Endothelial cell of umbilical vein (primary cell): ENCODE data around the gene CEBPG. TPM values are rescaled to one million over a fixed set of nuclear protein-coding genes. Genes with fewer than 3 reads are reported as not detected.

ENCODE experiments used
- BruUV-seq: library from RNA; stranded (reverse); fragments of 400-500 nt; replicated peaks from 2 replicates; lab custom pipeline; 2021; lab: Mats Ljungman, UMichigan
- CTCF ChIA-PET: fragments of 300-600, 350-600 bp; sonication (Branson Sonifier 250); formaldehyde crosslinking; loops from one replicate; lab custom pipeline; 2021; ENCODE audit warnings: antibody characterized with exemption, inconsistent platforms; lab: Charles Lee
- POLR2A ChIA-PET: fragments of 300-600, 350-600 bp; sonication (Branson Sonifier 250); formaldehyde crosslinking; loops from one replicate; lab custom pipeline; 2021; ENCODE audit warnings: antibody characterized with exemption, inconsistent platforms; lab: Charles Lee
- DNase-seq: peaks from one replicate; pipeline ENCODE4 v3.0.0-alpha.2; 2011; ENCODE audit warnings: low read depth, low spot score
- FAIRE-seq: peaks from 2 replicates; lab custom pipeline; 2011; peaks lifted over from hg19 to GRCh38; lab: Jason Lieb, UNC
- H2AFZ ChIP-seq: 2 replicates; pipeline ENCODE4 v1.6.0; 2012; ENCODE audit warnings: low read depth, low read length, control low read depth, inconsistent platforms
- H3K27ac ChIP-seq: 2 replicates; pipeline ENCODE4 v1.5.1; 2011; ENCODE audit warnings: low read depth, mild to moderate bottlenecking, control low read depth, low read length, moderate library complexity; ENCODE audit not compliant: insufficient read depth
- H3K27me3 ChIP-seq, 2 experiments: 2 replicates each; pipeline versions ENCODE4 v1.6.0 to v1.6.1; 2011; ENCODE audit warnings: low read length in 2 of 2, mixed read lengths in 1 of 2; ENCODE audit not compliant: control insufficient read depth in 2 of 2, insufficient read depth in 2 of 2
- H3K36me3 ChIP-seq, 2 experiments: 2 replicates in 1 of 2; 3 replicates in 1 of 2; pipeline ENCODE4 v1.5.1; 2011; ENCODE audit warnings: low read length in 2 of 2, mild to moderate bottlenecking in 1 of 2, moderate library complexity in 1 of 2; ENCODE audit not compliant: control insufficient read depth in 2 of 2, insufficient read depth in 2 of 2; ENCODE audit errors: extremely low read depth in 1 of 2
- H3K4me1 ChIP-seq: 3 replicates; pipeline ENCODE4 v1.5.1; 2011; ENCODE audit warnings: mild to moderate bottlenecking, low read length; ENCODE audit not compliant: control insufficient read depth, insufficient read depth; ENCODE audit errors: extremely low read depth
- H3K4me2 ChIP-seq: 2 replicates; pipeline ENCODE4 v1.6.1; 2011; ENCODE audit warnings: low read length, control low read depth, mixed read lengths; ENCODE audit not compliant: insufficient read depth
- H3K4me3 ChIP-seq, 3 experiments: fragments of 200-600 bp in 1 of 3; sonication (generic), shearing (Covaris generic) in 1 of 3; replicated peaks in 1 of 3; 2 replicates each; pipeline ENCODE4 v1.5.1; 2011 to 2016; ENCODE audit warnings: control low read depth in 3 of 3, low read length in 3 of 3, mild to moderate bottlenecking in 2 of 3, inconsistent platforms in 1 of 3, low read depth in 1 of 3, moderate library complexity in 1 of 3; ENCODE audit not compliant: insufficient read depth in 1 of 3
- H3K79me2 ChIP-seq: 2 replicates; pipeline ENCODE4 v1.6.0; 2012; ENCODE audit warnings: low read length, inconsistent platforms; ENCODE audit not compliant: control insufficient read depth, insufficient read depth
- H3K9ac ChIP-seq: replicated peaks from 2 replicates; pipeline ENCODE3; 2011; ENCODE audit warnings: low read length, control low read depth; ENCODE audit not compliant: insufficient read depth; ENCODE audit errors: extremely low read depth
- H3K9me1 ChIP-seq: replicated peaks from 3 replicates; pipeline ENCODE4 v1.6.0; 2011; ENCODE audit warnings: mild to moderate bottlenecking, low read length; ENCODE audit not compliant: control insufficient read depth, insufficient read depth; ENCODE audit errors: extremely low read depth
- H3K9me3 ChIP-seq: replicated peaks from 2 replicates; pipeline ENCODE4 v1.5.1; 2012; ENCODE audit warnings: low read length, inconsistent platforms; ENCODE audit not compliant: control insufficient read depth, insufficient read depth
- H4K20me1 ChIP-seq: replicated peaks from 2 replicates; pipeline ENCODE3; 2011; ENCODE audit warnings: mild to moderate bottlenecking, low read length; ENCODE audit not compliant: control insufficient read depth, insufficient read depth; ENCODE audit errors: extremely low read depth
- EZH2 ChIP-seq: IDR thresholded peaks from 2 replicates; pipeline ENCODE4 v1.6.1; 2012; ENCODE audit warnings: borderline replicate concordance, low read depth, mild to moderate bottlenecking, moderate library complexity, low read length, inconsistent platforms; ENCODE audit not compliant: severe bottlenecking
- FOS ChIP-seq: IDR thresholded peaks from 2 replicates; pipeline ENCODE4 v1.6.1; 2011; ENCODE audit warnings: mild to moderate bottlenecking, low read length, moderate library complexity, borderline replicate concordance; ENCODE audit not compliant: insufficient read depth
- GATA2 ChIP-seq: IDR thresholded peaks from 2 replicates; pipeline ENCODE4 v1.7.0; 2011; ENCODE audit warnings: low read depth, mild to moderate bottlenecking, moderate library complexity, mixed read lengths, low read length; ENCODE audit not compliant: insufficient read length, insufficient read depth
- JUN ChIP-seq: IDR thresholded peaks from 2 replicates; pipeline ENCODE4 v1.6.1; 2011; ENCODE audit warnings: borderline replicate concordance, low read depth; ENCODE audit not compliant: insufficient read length, insufficient read depth
- MYC ChIP-seq: IDR thresholded peaks from one replicate; pipeline ENCODE4 v1.6.1; 2011; ENCODE audit warnings: mild to moderate bottlenecking, low read depth, low read length
- POLR2A ChIP-seq: IDR thresholded peaks from 2 replicates; pipeline ENCODE4 v1.6.1; 2012; ENCODE audit warnings: low read depth, mild to moderate bottlenecking, control low read depth, low read length
- POLR2AphosphoS5 ChIP-seq: IDR thresholded peaks from 2 replicates; pipeline ENCODE4 v1.6.1; 2012; ENCODE audit warnings: low read depth, mild to moderate bottlenecking, control low read depth, low read length, moderate library complexity; ENCODE audit not compliant: insufficient read depth
- dilution Hi-C: fragments of 300-500 bp; cut with MboI; formaldehyde crosslinking; loops from one replicate; pipeline ENCODE4 v1.15.0; 2019; ENCODE audit warnings: low sequenced_read_pairs; ENCODE audit not compliant: extremely low pct_ligation_motif_present
- intact Hi-C: fragments of 100-400 bp; cut with micrococcal nuclease; formaldehyde crosslinking; loops from one replicate; pipeline ENCODE4 v1.10.0; 2022
- polyA plus RNA-seq, 4 experiments: library from polyadenylated mRNA; depleted of rRNA in 3 of 4; stranded (reverse) in 3 of 4; unstranded in 1 of 4; fragments of >200 nt; gene quantifications; 2 replicates each; pipeline versions ENCODE4 v1.2.1 to v1.2.3, GENCODE V29; 2011 to 2012; ENCODE audit warnings: missing spikeins in 1 of 4
- total RNA-seq: library from RNA; stranded (reverse); gene quantifications from 2 replicates; pipeline ENCODE4 v1.2.3, GENCODE V29; 2021
- TF ChIP-seq, protein P1 (sequence below), 2 donors: IDR thresholded peaks; 1 replicate in 1 of 2; 2 replicates in 1 of 2; pipeline ENCODE4 v1.5.1; 2011; ENCODE audit warnings: low read length in 2 of 2, mild to moderate bottlenecking in 2 of 2, moderate library complexity in 2 of 2, control low read depth in 1 of 2, inconsistent platforms in 1 of 2, low read depth in 1 of 2; ENCODE audit not compliant: insufficient read depth in 1 of 2; ENCODE audit errors: extremely low read depth in 1 of 2
- TF ChIP-seq, protein P2 (sequence below): IDR thresholded peaks from 2 replicates; pipeline ENCODE4 v1.6.1; 2011; ENCODE audit not compliant: insufficient read depth, insufficient read length

Gene CEBPG
- total and polyA plus RNA-seq, 2 donors (not counting 3 experiments of a cell fraction or from before 2014, with no cell fraction given), result 10.2 to 24.6 TPM

DNA sequence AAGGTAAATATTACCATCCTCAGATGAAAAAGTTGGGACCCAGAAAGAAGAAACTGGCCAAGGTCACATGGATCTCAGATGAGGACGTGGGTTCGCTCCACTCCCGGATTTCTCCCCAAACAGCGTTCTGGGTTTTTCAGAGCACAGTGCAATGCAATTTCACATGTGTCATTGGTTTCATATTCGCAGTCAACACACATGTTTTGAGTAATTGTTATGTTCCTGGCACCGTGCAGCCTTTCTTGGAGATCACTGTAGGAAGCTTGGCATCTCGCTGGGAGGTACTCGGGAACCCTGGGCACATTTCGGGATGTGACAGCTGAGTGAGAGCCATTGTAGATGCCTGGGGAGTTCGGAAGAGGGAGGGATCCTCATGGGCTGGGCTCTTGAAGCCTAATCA lies 26.2 kb upstream of the CEBPG start:
- Histone ChIP-seq H3K79me2 (no peaks in the 10 kb centered on the region), H3K27ac (no peak overlapping the region), H3K36me3 (no peaks in the 10 kb centered on the region), H3K27me3 (peaks cover 3% of the 10 kb centered on the region in 2 experiments), H4K20me1 (no peaks in the 10 kb centered on the region), H3K9me3 (no peaks in the 10 kb centered on the region), H3K9me1 (no peaks in the 10 kb centered on the region), H3K4me3 (no peak overlapping the region), H2AFZ (no peak overlapping the region), H3K4me1 (no peaks in the 10 kb centered on the region), H3K9ac (no peak overlapping the region), H3K4me2 (no peak overlapping the region)
- BruUV-seq, result no TSS peak
- FAIRE-seq (no peak), DNase-seq (no peak)
- POLR2A ChIA-PET, result no interaction called here
- dilution Hi-C loops, result no loop called here
- TF ChIP-seq FOS (no peak), MYC (no peak), POLR2AphosphoS5 (no peak), GATA2 (no peak), POLR2A (no peak), JUN (no peak), EZH2 (no peak)
- TF ChIP-seq, protein P1, sequence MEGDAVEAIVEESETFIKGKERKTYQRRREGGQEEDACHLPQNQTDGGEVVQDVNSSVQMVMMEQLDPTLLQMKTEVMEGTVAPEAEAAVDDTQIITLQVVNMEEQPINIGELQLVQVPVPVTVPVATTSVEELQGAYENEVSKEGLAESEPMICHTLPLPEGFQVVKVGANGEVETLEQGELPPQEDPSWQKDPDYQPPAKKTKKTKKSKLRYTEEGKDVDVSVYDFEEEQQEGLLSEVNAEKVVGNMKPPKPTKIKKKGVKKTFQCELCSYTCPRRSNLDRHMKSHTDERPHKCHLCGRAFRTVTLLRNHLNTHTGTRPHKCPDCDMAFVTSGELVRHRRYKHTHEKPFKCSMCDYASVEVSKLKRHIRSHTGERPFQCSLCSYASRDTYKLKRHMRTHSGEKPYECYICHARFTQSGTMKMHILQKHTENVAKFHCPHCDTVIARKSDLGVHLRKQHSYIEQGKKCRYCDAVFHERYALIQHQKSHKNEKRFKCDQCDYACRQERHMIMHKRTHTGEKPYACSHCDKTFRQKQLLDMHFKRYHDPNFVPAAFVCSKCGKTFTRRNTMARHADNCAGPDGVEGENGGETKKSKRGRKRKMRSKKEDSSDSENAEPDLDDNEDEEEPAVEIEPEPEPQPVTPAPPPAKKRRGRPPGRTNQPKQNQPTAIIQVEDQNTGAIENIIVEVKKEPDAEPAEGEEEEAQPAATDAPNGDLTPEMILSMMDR (IDR thresholded peaks at IDR 0.05; ENCODE audit: extremely low read depth in 1 of 2, insufficient read depth in 1 of 2, low read depth in 1 of 2, low read length in 2 of 2), result no peak
- TF ChIP-seq, protein P2, sequence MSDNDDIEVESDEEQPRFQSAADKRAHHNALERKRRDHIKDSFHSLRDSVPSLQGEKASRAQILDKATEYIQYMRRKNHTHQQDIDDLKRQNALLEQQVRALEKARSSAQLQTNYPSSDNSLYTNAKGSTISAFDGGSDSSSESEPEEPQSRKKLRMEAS, result no peak
- CTCF ChIA-PET, result no interaction called here
- intact Hi-C loops, result no loop called here
